Activated CD4-positive, alpha-beta T cell treated with anti-CD3 and anti-CD28 coated beads for 36 hours (primary cell): ENCODE data around the gene TRPM8. TPM values are rescaled to one million over a fixed set of nuclear protein-coding genes. Genes with fewer than 3 reads are reported as not detected.
"Not testable (repeated sequence)": the region's sequence is repeated elsewhere in the genome, so short reads cannot be mapped to it uniquely, and the experiment has no call there.

ENCODE experiments used
- ATAC-seq: fragments of 200-7000 bp; cut with Tn5 transposase; one replicate; pipeline ENCODE4 v1.10.0; 2021; ENCODE audit warnings: mild to moderate bottlenecking, moderate library complexity
- CTCF ChIA-PET: fragments of 350-600 bp; sonication (Branson Sonifier 250); formaldehyde crosslinking; loops from one replicate; lab custom pipeline; 2021; ENCODE audit warnings: antibody characterized with exemption; lab: Charles Lee
- POLR2A ChIA-PET: fragments of 350-600 bp; sonication (Branson Sonifier 250); formaldehyde crosslinking; loops from one replicate; lab custom pipeline; 2021; ENCODE audit warnings: antibody characterized with exemption, inconsistent platforms; lab: Charles Lee
- DNase-seq: peaks from one replicate; pipeline ENCODE4 v3.0.0-alpha.2; 2020
- H3K27ac Mint-ChIP-seq: one replicate; pipeline ENCODE4 v1.8.0; 2021; ENCODE audit warnings: mixed read lengths
- H3K27me3 Mint-ChIP-seq: one replicate; pipeline ENCODE4 v1.8.0; 2021; ENCODE audit warnings: mixed read lengths
- H3K36me3 Mint-ChIP-seq: one replicate; pipeline ENCODE4 v1.8.0; 2021; ENCODE audit warnings: low read depth, mixed read lengths
- H3K4me1 Mint-ChIP-seq: one replicate; pipeline ENCODE4 v1.8.0; 2021; ENCODE audit warnings: mixed read lengths
- H3K4me3 Mint-ChIP-seq: one replicate; pipeline ENCODE4 v1.8.0; 2021; ENCODE audit warnings: mild to moderate bottlenecking, moderate library complexity, mixed read lengths
- H3K9me3 Mint-ChIP-seq: one replicate; pipeline ENCODE4 v1.8.0; 2021; ENCODE audit warnings: low read depth, mixed read lengths
- intact Hi-C, 2 experiments: fragments of 100-400 bp; cut with DNase I in 1 of 2; cut with micrococcal nuclease in 1 of 2; formaldehyde crosslinking; loops; one replicate each; pipeline versions ENCODE4 v1.14.2 to v1.15.1; 2022 to 2024; cut with DNase I, micrococcal nuclease
- total RNA-seq, 2 experiments: library from RNA; stranded (reverse); gene quantifications; one replicate each; pipeline ENCODE4 v1.2.3, GENCODE V29; 2021

TRPM8 gene
- total RNA-seq, 2 experiments from 2014 or later, result not detected

- DNase-seq (no peak), ATAC-seq (no peak)
- H3K36me3 Mint-ChIP-seq, result no peaks in the 10 kb centered on the region
- no peaks in the 10 kb centered on the region for H3K4me1 Mint-ChIP-seq
- no peak overlapping the region for H3K4me3 Mint-ChIP-seq
- H3K27ac Mint-ChIP-seq, result no peak overlapping the region
- ChIA-PET CTCF (interaction anchor here (0.6 to 1.2 kb wide), 3 partner anchors 14 to 747 kb away, joined by 3 to 5 read pairs (median 3); no protein-coding TSS in a partner anchor), POLR2A (no interaction called here)
- no peaks in the 10 kb centered on the region for H3K9me3 Mint-ChIP-seq
- H3K27me3 Mint-ChIP-seq, result no peaks in the 10 kb centered on the region
- intact Hi-C loops, result no loop called here
Measured at GRCh38 chr2:233961905-233962304, 44.7 kb downstream of the TRPM8 start.

- H3K36me3 Mint-ChIP-seq, result no peaks in the 10 kb centered on the region
- no peak overlapping the region for H3K4me3 Mint-ChIP-seq
- DNase-seq (no peak), ATAC-seq (no peak)
- POLR2A ChIA-PET, result no interaction called here
- H3K4me1 Mint-ChIP-seq, result peaks cover 5% of the 10 kb centered on the region
- intact Hi-C loops, result no loop called here
- H3K27me3 Mint-ChIP-seq, result no peaks in the 10 kb centered on the region
- CTCF ChIA-PET, result interaction anchor here (0.5 kb wide), 2 partner anchors 191 to 533 kb away, joined by 3 read pairs; no protein-coding TSS in a partner anchor
- H3K27ac Mint-ChIP-seq, result no peak overlapping the region
- H3K9me3 Mint-ChIP-seq, result no peaks in the 10 kb centered on the region
Measured at GRCh38 chr2:233964581-233964980, 47.4 kb downstream of the TRPM8 start.

GRCh38 chr2:233965032-233965603, 47.9 kb downstream of the TRPM8 start:
- CTCF ChIA-PET, result interaction anchor here (0.5 kb wide), 1 partner anchor 533 kb away, joined by 3 read pairs; no protein-coding TSS in a partner anchor
- intact Hi-C loops, result no loop called here
- H3K4me3 Mint-ChIP-seq, result no peak overlapping the region
- ATAC-seq (no peak), DNase-seq (no peak)
- no peaks in the 10 kb centered on the region for H3K36me3 Mint-ChIP-seq
- H3K4me1 Mint-ChIP-seq, result peaks cover 5% of the 10 kb centered on the region
- H3K27me3 Mint-ChIP-seq, result no peaks in the 10 kb centered on the region
- no peak overlapping the region for H3K27ac Mint-ChIP-seq
- POLR2A ChIA-PET, result no interaction called here
- no peaks in the 10 kb centered on the region for H3K9me3 Mint-ChIP-seq

- H3K36me3 Mint-ChIP-seq, H3K9me3 Mint-ChIP-seq, intact Hi-C loops, H3K4me1 Mint-ChIP-seq, H3K27ac Mint-ChIP-seq, ATAC-seq, H3K4me3 Mint-ChIP-seq, POLR2A ChIA-PET, CTCF ChIA-PET, DNase-seq, H3K27me3 Mint-ChIP-seq: not testable (repeated sequence)
Measured at GRCh38 chr2:233965646-233966045, 48.5 kb downstream of the TRPM8 start.

GRCh38 chr2:233966388-233966787, 49.2 kb downstream of the TRPM8 start:
- no peak overlapping the region for H3K4me3 Mint-ChIP-seq
- intact Hi-C loops, result no loop called here
- CTCF ChIA-PET, result interaction anchor here (0.5 to 1.0 kb wide), 3 partner anchors 12 to 738 kb away, joined by 3 to 4 read pairs (median 3); no protein-coding TSS in a partner anchor
- POLR2A ChIA-PET, result no interaction called here
- ATAC-seq (no peak), DNase-seq (no peak)
- H3K27me3 Mint-ChIP-seq, result no peaks in the 10 kb centered on the region
- peaks cover 5% of the 10 kb centered on the region for H3K4me1 Mint-ChIP-seq
- H3K9me3 Mint-ChIP-seq, result no peaks in the 10 kb centered on the region
- no peak overlapping the region for H3K27ac Mint-ChIP-seq
- H3K36me3 Mint-ChIP-seq, result no peaks in the 10 kb centered on the region

GRCh38 chr2:233967164-233967563, 50.0 kb downstream of the TRPM8 start:
- POLR2A ChIA-PET, result interaction anchor here (0.5 to 0.6 kb wide), 2 partner anchors 58 to 96 kb away, joined by 5 to 9 read pairs; no protein-coding TSS in a partner anchor
- CTCF ChIA-PET, result interaction anchor here (0.9 to 1.2 kb wide), 2 partner anchors 370 to 578 kb away, joined by 3 read pairs; no protein-coding TSS in a partner anchor
- ATAC-seq, result no peak

GRCh38 chr2:233968556-233968955, 51.4 kb downstream of the TRPM8 start:
- peaks cover 5% of the 10 kb centered on the region for H3K4me1 Mint-ChIP-seq
- no peaks in the 10 kb centered on the region for H3K9me3 Mint-ChIP-seq
- no peak overlapping the region for H3K27ac Mint-ChIP-seq
- no peaks in the 10 kb centered on the region for H3K27me3 Mint-ChIP-seq
- no peak for DNase-seq
- no peak overlapping the region for H3K4me3 Mint-ChIP-seq
- no peaks in the 10 kb centered on the region for H3K36me3 Mint-ChIP-seq
- ChIA-PET CTCF (no interaction called here), POLR2A (no interaction called here)
- intact Hi-C loops, result no loop called here
- no peak for ATAC-seq

More at GRCh38 chr2:233967164-233967563, 50.0 kb downstream of the TRPM8 start:
- Mint-ChIP-seq H3K36me3 (no peaks in the 10 kb centered on the region), H3K9me3 (no peaks in the 10 kb centered on the region), H3K27me3 (no peaks in the 10 kb centered on the region), H3K4me3 (no peak overlapping the region), H3K27ac (no peak overlapping the region), H3K4me1 (peaks cover 5% of the 10 kb centered on the region)
- intact Hi-C loops, result no loop called here
- DNase-seq, result no peak

- H3K9me3 Mint-ChIP-seq, CTCF ChIA-PET, H3K4me3 Mint-ChIP-seq, DNase-seq, POLR2A ChIA-PET, H3K36me3 Mint-ChIP-seq, intact Hi-C loops, H3K27me3 Mint-ChIP-seq, H3K27ac Mint-ChIP-seq, ATAC-seq: not testable (repeated sequence)
- H3K4me1 Mint-ChIP-seq, result peaks cover 15% of the 10 kb centered on the region
Measured at GRCh38 chr2:233972460-233972859, 55.3 kb downstream of the TRPM8 start.

GRCh38 chr2:233972941-233973575, 55.9 kb downstream of the TRPM8 start:
- no peaks in the 10 kb centered on the region for H3K36me3 Mint-ChIP-seq
- no peak for DNase-seq
- intact Hi-C loops, result no loop called here
- H3K4me3 Mint-ChIP-seq, result no peak overlapping the region
- CTCF ChIA-PET, result interaction anchor here (0.8 to 1.5 kb wide), 2 partner anchors 167 to 572 kb away, joined by 3 read pairs; no protein-coding TSS in a partner anchor
- ATAC-seq, result no peak
- H3K9me3 Mint-ChIP-seq, result no peaks in the 10 kb centered on the region
- H3K27me3 Mint-ChIP-seq, result no peaks in the 10 kb centered on the region
- POLR2A ChIA-PET, result no interaction called here
- H3K27ac Mint-ChIP-seq, result no peak overlapping the region
- H3K4me1 Mint-ChIP-seq, result peaks cover 15% of the 10 kb centered on the region

GRCh38 chr2:233973786-233974185, 56.6 kb downstream of the TRPM8 start:
- H3K9me3 Mint-ChIP-seq, result no peaks in the 10 kb centered on the region
- intact Hi-C loops, result no loop called here
- no peaks in the 10 kb centered on the region for H3K36me3 Mint-ChIP-seq
- no peaks in the 10 kb centered on the region for H3K27me3 Mint-ChIP-seq
- CTCF ChIA-PET, result interaction anchor here (0.8 to 1.5 kb wide), 2 partner anchors 167 to 572 kb away, joined by 3 read pairs; no protein-coding TSS in a partner anchor
- no peak overlapping the region for H3K4me3 Mint-ChIP-seq
- H3K4me1 Mint-ChIP-seq, result peaks cover 17% of the 10 kb centered on the region
- no peak overlapping the region for H3K27ac Mint-ChIP-seq
- DNase-seq (no peak), ATAC-seq (no peak)
- POLR2A ChIA-PET, result no interaction called here

GRCh38 chr2:233974530-233975071, 57.4 kb downstream of the TRPM8 start:
- intact Hi-C loops, result loop anchor here in 1 of 2 experiments (5.0 kb wide), 2 partner anchors 163 to 303 kb away; no protein-coding TSS in a partner anchor
- no peaks in the 10 kb centered on the region for H3K27me3 Mint-ChIP-seq
- H3K36me3 Mint-ChIP-seq, result no peaks in the 10 kb centered on the region
- H3K4me1 Mint-ChIP-seq, result peaks cover 19% of the 10 kb centered on the region
- no peak overlapping the region for H3K27ac Mint-ChIP-seq
- ATAC-seq (peak; percentile 90), DNase-seq (peak; percentile 51)
- H3K9me3 Mint-ChIP-seq, result no peaks in the 10 kb centered on the region
- H3K4me3 Mint-ChIP-seq, result no peak overlapping the region
- ChIA-PET POLR2A (no interaction called here), CTCF (interaction anchor here (1.5 kb wide), 1 partner anchor 571 kb away, joined by 3 read pairs; no protein-coding TSS in a partner anchor)
